Neutrophil (primary cell): ENCODE measurements around the gene LRP11.
"Not testable (repeated sequence)": the region's sequence is repeated elsewhere in the genome, so short reads cannot be mapped to it uniquely, and the experiment has no call there.

Source experiments
- H3K27ac ChIP-seq: fragments of 200-600 bp; sonication (generic); 2 replicates; pipeline ENCODE4 v1.5.1; 2016; ENCODE audit warnings: mild to moderate bottlenecking, moderate library complexity
- H3K27me3 ChIP-seq: fragments of 200-600 bp; sonication (generic); 2 replicates; pipeline ENCODE4 v1.6.0; 2016; ENCODE audit warnings: mild to moderate bottlenecking
- H3K36me3 ChIP-seq: fragments of 200-600 bp; sonication (generic); 2 replicates; pipeline ENCODE4 v1.5.1; 2017
- H3K4me1 ChIP-seq, 2 experiments: fragments of 200-600 bp in 1 of 2; sonication (generic) in 1 of 2; 1 replicate in 1 of 2; 2 replicates in 1 of 2; pipeline versions ENCODE4 v1.5.1 to v1.6.1; 2013 to 2016; ENCODE audit warnings: low read depth in 1 of 2, low read length in 1 of 2, mild to moderate bottlenecking in 1 of 2, moderate library complexity in 1 of 2; ENCODE audit not compliant: control insufficient read depth in 1 of 2, insufficient read depth in 1 of 2
- H3K4me3 ChIP-seq, 2 experiments: fragments of 200-600 bp in 1 of 2; sonication (generic) in 1 of 2; 1 replicate in 1 of 2; 2 replicates in 1 of 2; pipeline ENCODE4 v1.5.1; 2013 to 2016; ENCODE audit warnings: low read depth in 1 of 2, low read length in 1 of 2, mild to moderate bottlenecking in 1 of 2, moderate library complexity in 1 of 2
- H3K9me3 ChIP-seq: fragments of 200-600 bp; sonication (generic); 2 replicates; pipeline ENCODE4 v1.5.1; 2016
- CTCF ChIP-seq: fragments of 200-600 bp; sonication (generic); IDR thresholded peaks from 2 replicates; pipeline ENCODE4 v1.5.1; 2016; ENCODE audit warnings: antibody characterized with exemption

LRP11 gene

GRCh38 chr6:149909701-149910470 lies 45.7 kb upstream of the LRP11 start:
- Histone ChIP-seq H3K4me1 (no peaks in the 10 kb centered on the region), H3K4me3 (no peak overlapping the region), H3K9me3 (no peaks in the 10 kb centered on the region), H3K27ac (no peak overlapping the region), H3K36me3 (no peaks in the 10 kb centered on the region), H3K27me3 (peaks cover 31% of the 10 kb centered on the region)
- no peak for TF ChIP-seq CTCF

- H3K36me3 ChIP-seq, H3K4me3 ChIP-seq, H3K9me3 ChIP-seq, H3K4me1 ChIP-seq, H3K27ac ChIP-seq: not testable (repeated sequence)
- H3K27me3 ChIP-seq = peaks cover 29% of the 10 kb centered on the region
Measured at GRCh38 chr6:149908480-149908879, 44.3 kb upstream of the LRP11 start.

- no peaks in the 10 kb centered on the region for H3K4me1 ChIP-seq
- H3K4me3 ChIP-seq = no peak overlapping the region
- no peak overlapping the region for H3K27ac ChIP-seq
- H3K9me3 ChIP-seq = no peaks in the 10 kb centered on the region
- H3K27me3 ChIP-seq = peaks cover 20% of the 10 kb centered on the region
- H3K36me3 ChIP-seq = no peaks in the 10 kb centered on the region
- no peak for TF ChIP-seq CTCF
Measured at GRCh38 chr6:149907317-149907716, 43.2 kb upstream of the LRP11 start.

- no peaks in the 10 kb centered on the region for H3K36me3 ChIP-seq
Measured at GRCh38 chr6:149906405-149906804, 42.2 kb upstream of the LRP11 start.

GRCh38 chr6:149905911-149906371 lies 41.8 kb upstream of the LRP11 start:
- Histone ChIP-seq H3K27me3 (peaks cover 11% of the 10 kb centered on the region), H3K4me1 (no peaks in the 10 kb centered on the region), H3K27ac (no peak overlapping the region), H3K9me3 (no peaks in the 10 kb centered on the region), H3K4me3 (no peak overlapping the region), H3K36me3 (no peaks in the 10 kb centered on the region)
- no peak for TF ChIP-seq CTCF

More at GRCh38 chr6:149906405-149906804, 42.2 kb upstream of the LRP11 start:
- Histone ChIP-seq H3K9me3 (no peaks in the 10 kb centered on the region), H3K4me3 (no peak overlapping the region), H3K27ac (no peak overlapping the region), H3K4me1 (no peaks in the 10 kb centered on the region), H3K27me3 (peaks cover 11% of the 10 kb centered on the region)
- TF ChIP-seq CTCF = no peak

GRCh38 chr6:149905371-149905910 lies 41.3 kb upstream of the LRP11 start:
- Histone ChIP-seq H3K27me3 (peaks cover 11% of the 10 kb centered on the region), H3K4me3 (no peak overlapping the region), H3K27ac (no peak overlapping the region), H3K36me3 (no peaks in the 10 kb centered on the region), H3K4me1 (no peaks in the 10 kb centered on the region), H3K9me3 (no peaks in the 10 kb centered on the region)
- no peak for TF ChIP-seq CTCF
